PC-9 (cell line): ENCODE measurements around the gene TSHZ2. TPM values are rescaled to one million over a fixed set of nuclear protein-coding genes. Genes with fewer than 3 reads are reported as not detected.

Experiments used
- BruUV-seq: library from RNA; stranded (reverse); fragments of 400-500 nt; replicated peaks from 2 replicates; lab custom pipeline; 2021; lab: Mats Ljungman, UMichigan
- CTCF ChIA-PET: fragments of 300-600 bp; sonication (Branson Sonifier 250); formaldehyde crosslinking; loops from one replicate; lab custom pipeline; 2022; ENCODE audit warnings: antibody characterized with exemption; lab: Charles Lee
- POLR2A ChIA-PET: fragments of 300-600 bp; sonication (Branson Sonifier 250); formaldehyde crosslinking; loops from one replicate; lab custom pipeline; 2022; ENCODE audit warnings: antibody characterized with exemption; ENCODE audit not compliant: unreplicated experiment; lab: Charles Lee
- DNase-seq, 2 experiments: peaks; one replicate each; pipeline versions ENCODE4 v3.0.0 to v3.0.0-alpha.2; 2015 to 2022; ENCODE audit warnings: mixed read lengths in 1 of 2
- H2AFZ ChIP-seq: fragments of 200-600 bp; sonication (generic); 2 replicates; pipeline ENCODE4 v1.8.1; 2017; ENCODE audit warnings: antibody characterized with exemption
- H3F3A ChIP-seq: fragments of 200-600 bp; sonication (generic); 2 replicates; pipeline ENCODE4 v1.8.1; 2017; ENCODE audit warnings: antibody characterized with exemption, mild to moderate bottlenecking, low read depth; ENCODE audit not compliant: insufficient read depth
- H3K27ac ChIP-seq: fragments of 200-600 bp; sonication (generic); 2 replicates; pipeline ENCODE4 v1.6.1; 2016; ENCODE audit warnings: mixed run types
- H3K27me3 ChIP-seq: fragments of 200-600 bp; sonication (generic); 2 replicates; pipeline ENCODE4 v1.6.1; 2016; ENCODE audit warnings: low read depth, mixed run types; ENCODE audit not compliant: insufficient read depth
- H3K36me3 ChIP-seq: fragments of 200-600 bp; sonication (generic); 2 replicates; pipeline ENCODE4 v1.6.1; 2016; ENCODE audit warnings: low read depth, mixed run types
- H3K4me1 ChIP-seq: fragments of 200-600 bp; sonication (generic); replicated peaks from 2 replicates; pipeline ENCODE4 v1.6.1; 2016; ENCODE audit warnings: mixed run types; ENCODE audit not compliant: insufficient read depth
- H3K4me2 ChIP-seq: fragments of 200-600 bp; sonication (generic); 2 replicates; pipeline ENCODE4 v1.6.1; 2017; ENCODE audit warnings: mixed run types
- H3K4me3 ChIP-seq: fragments of 200-600 bp; sonication (generic); 2 replicates; pipeline ENCODE4 v1.6.1; 2016; ENCODE audit warnings: mixed run types
- H3K79me2 ChIP-seq: fragments of 200-600 bp; sonication (generic); 2 replicates; pipeline ENCODE4 v1.6.1; 2017; ENCODE audit warnings: low read depth, mixed run types
- H3K9me2 ChIP-seq: fragments of 200-600 bp; sonication (generic); 2 replicates; pipeline ENCODE4 v1.8.1; 2017; ENCODE audit warnings: mild to moderate bottlenecking; ENCODE audit not compliant: insufficient read depth
- H3K9me3 ChIP-seq: fragments of 200-600 bp; sonication (generic); 2 replicates; pipeline ENCODE4 v1.8.1; 2016; ENCODE audit warnings: low read depth; ENCODE audit not compliant: insufficient read depth
- H4K20me1 ChIP-seq: fragments of 200-600 bp; sonication (generic); 2 replicates; pipeline ENCODE4 v1.8.1; 2017; ENCODE audit not compliant: insufficient read depth
- EZH2 ChIP-seq: fragments of 200-600 bp; sonication (generic); IDR thresholded peaks from 2 replicates; pipeline ENCODE4 v1.8.0; 2017; ENCODE audit warnings: antibody characterized with exemption, low read depth
- intact Hi-C: fragments of 100-400 bp; cut with micrococcal nuclease; formaldehyde crosslinking; loops from one replicate; pipeline ENCODE4 v1.10.0; 2022; ENCODE audit not compliant: unreplicated experiment
- total RNA-seq: library from RNA; stranded (reverse); gene quantifications from 2 replicates; pipeline ENCODE4 v1.2.3, GENCODE V29; 2021
- TF ChIP-seq, protein P1 (sequence below): fragments of 200-600 bp; sonication (generic); conservative IDR thresholded peaks from 2 replicates; pipeline ENCODE4 v1.6.1; 2017; ENCODE audit warnings: mixed run types, antibody characterized with exemption, mild to moderate bottlenecking, moderate library complexity

TSHZ2 gene
- total RNA-seq, 1 experiment from 2014 or later = not detected

DNA sequence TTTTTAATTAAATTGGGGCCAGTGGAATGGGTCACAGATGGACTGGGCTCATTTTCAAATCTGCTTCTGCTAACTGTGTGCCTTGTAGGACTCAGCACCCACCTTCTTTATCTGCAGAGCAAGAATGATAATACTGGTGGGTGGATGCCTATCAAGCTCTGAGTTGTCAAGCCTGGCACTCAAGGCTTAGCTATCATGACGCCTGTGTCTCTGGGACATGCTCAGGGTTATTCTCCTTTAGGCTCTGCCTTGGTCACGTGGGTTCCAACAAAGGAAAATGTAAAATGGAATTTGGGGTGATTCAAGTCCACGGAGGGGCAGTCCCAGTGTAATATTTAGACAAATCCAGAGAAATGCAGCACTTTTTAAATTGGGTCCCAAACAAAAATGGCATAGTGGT lies 202.3 kb downstream of the TSHZ2 start:
- Histone ChIP-seq H3K79me2 (no peaks in the 10 kb centered on the region), H3K27me3 (peaks cover 58% of the 10 kb centered on the region), H3K36me3 (no peaks in the 10 kb centered on the region), H3K9me2 (no peaks in the 10 kb centered on the region), H3K4me2 (no peak overlapping the region), H3K4me1 (no peaks in the 10 kb centered on the region), H3K9me3 (no peaks in the 10 kb centered on the region), H2AFZ (no peak overlapping the region), H4K20me1 (no peaks in the 10 kb centered on the region), H3F3A (no peaks in the 10 kb centered on the region), H3K27ac (no peak overlapping the region), H3K4me3 (no peak overlapping the region)
- no TSS peak for BruUV-seq
- CTCF ChIA-PET = no interaction called here
- POLR2A ChIA-PET = no interaction called here
- DNase-seq = no peak
- TF ChIP-seq, protein P1, sequence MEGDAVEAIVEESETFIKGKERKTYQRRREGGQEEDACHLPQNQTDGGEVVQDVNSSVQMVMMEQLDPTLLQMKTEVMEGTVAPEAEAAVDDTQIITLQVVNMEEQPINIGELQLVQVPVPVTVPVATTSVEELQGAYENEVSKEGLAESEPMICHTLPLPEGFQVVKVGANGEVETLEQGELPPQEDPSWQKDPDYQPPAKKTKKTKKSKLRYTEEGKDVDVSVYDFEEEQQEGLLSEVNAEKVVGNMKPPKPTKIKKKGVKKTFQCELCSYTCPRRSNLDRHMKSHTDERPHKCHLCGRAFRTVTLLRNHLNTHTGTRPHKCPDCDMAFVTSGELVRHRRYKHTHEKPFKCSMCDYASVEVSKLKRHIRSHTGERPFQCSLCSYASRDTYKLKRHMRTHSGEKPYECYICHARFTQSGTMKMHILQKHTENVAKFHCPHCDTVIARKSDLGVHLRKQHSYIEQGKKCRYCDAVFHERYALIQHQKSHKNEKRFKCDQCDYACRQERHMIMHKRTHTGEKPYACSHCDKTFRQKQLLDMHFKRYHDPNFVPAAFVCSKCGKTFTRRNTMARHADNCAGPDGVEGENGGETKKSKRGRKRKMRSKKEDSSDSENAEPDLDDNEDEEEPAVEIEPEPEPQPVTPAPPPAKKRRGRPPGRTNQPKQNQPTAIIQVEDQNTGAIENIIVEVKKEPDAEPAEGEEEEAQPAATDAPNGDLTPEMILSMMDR = no peak
- TF ChIP-seq EZH2 = no peak
- intact Hi-C loops = no loop called here

DNA sequence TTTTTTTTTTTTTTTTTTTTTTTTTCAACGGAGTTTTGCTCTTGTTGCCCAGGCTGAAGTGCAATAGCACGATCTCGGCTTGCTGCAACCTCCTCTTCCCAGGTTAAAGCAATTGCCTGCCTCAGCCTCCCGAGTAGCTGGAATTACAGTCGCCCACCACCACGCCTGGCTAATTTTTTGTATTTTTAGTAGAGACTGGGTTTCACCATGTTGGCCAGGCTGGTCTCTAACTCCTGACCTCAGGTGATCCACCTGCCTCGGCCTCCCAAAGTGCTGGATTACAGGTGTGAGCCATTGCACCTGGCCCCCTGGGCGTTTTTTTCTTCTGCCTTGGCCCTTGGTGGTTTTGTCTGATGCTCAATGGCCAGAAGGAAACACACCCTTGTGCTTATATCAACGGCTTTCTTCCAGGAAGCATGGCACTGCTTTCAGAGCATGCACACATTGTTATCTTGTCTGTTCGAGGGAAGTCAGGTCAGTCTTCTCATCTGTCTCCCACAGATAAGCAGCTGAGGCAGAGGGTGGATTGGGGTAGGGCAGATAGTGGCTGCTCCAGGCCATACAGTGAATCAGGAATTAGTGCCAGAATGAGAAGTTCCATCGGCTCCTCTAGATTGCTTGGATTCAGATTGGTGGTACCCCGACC lies 203.1 kb downstream of the TSHZ2 start:
- Histone ChIP-seq H3K4me2 (no peak overlapping the region), H3K4me3 (no peak overlapping the region), H4K20me1 (no peaks in the 10 kb centered on the region), H3K9me2 (no peaks in the 10 kb centered on the region), H3K4me1 (no peaks in the 10 kb centered on the region), H3K27ac (no peak overlapping the region), H3K36me3 (no peaks in the 10 kb centered on the region), H3K79me2 (no peaks in the 10 kb centered on the region), H3K9me3 (no peaks in the 10 kb centered on the region), H3K27me3 (peaks cover 64% of the 10 kb centered on the region), H2AFZ (no peak overlapping the region), H3F3A (no peaks in the 10 kb centered on the region)
- TF ChIP-seq EZH2 = no peak
- TF ChIP-seq, protein P1 = no peak
- ChIA-PET POLR2A (no interaction called here), CTCF (no interaction called here)
- DNase-seq = no peak
- intact Hi-C loops = no loop called here
- no TSS peak for BruUV-seq

DNA sequence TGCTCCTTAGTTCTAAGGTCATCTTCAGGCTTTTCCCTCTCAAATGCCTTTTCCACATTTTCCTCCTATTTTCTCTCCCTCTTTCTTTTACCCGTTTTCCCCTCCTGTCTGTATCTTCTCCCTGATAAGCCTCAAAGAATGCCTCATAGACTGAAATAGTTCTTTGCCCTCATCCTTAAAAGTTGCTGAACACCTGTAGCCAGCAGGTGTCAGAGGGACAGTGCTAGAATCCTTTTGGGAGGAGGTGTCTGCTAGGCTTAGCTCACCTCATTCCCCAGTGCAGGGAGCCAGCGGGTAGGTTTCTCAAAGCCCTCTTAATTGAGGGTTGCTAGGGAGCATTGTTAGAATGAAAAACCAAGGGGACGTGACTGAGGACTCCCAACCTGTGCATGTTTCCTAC lies 204.0 kb downstream of the TSHZ2 start:
- no TSS peak for BruUV-seq

More for the DNA sequence above, 204.0 kb downstream of the TSHZ2 start:
- no peaks in the 10 kb centered on the region for H3K36me3 ChIP-seq
- H3K9me2 ChIP-seq = no peaks in the 10 kb centered on the region
- H3K4me2 ChIP-seq = no peak overlapping the region
- intact Hi-C loops = no loop called here
- H4K20me1 ChIP-seq = no peaks in the 10 kb centered on the region
- no peak overlapping the region for H3K4me3 ChIP-seq
- H3K79me2 ChIP-seq = no peaks in the 10 kb centered on the region
- peaks cover 62% of the 10 kb centered on the region for H3K27me3 ChIP-seq
- H2AFZ ChIP-seq = no peak overlapping the region
- DNase-seq = no peak
- ChIA-PET CTCF (no interaction called here), POLR2A (no interaction called here)
- H3K27ac ChIP-seq = no peak overlapping the region
- no peaks in the 10 kb centered on the region for H3K4me1 ChIP-seq
- H3K9me3 ChIP-seq = no peaks in the 10 kb centered on the region
- no peaks in the 10 kb centered on the region for H3F3A ChIP-seq
- TF ChIP-seq EZH2 = no peak
- TF ChIP-seq, protein P1 = no peak
